A204.1 (cell line): ENCODE measurements around the gene KCNQ1OT1.

Experiments used
- FAIRE-seq: peaks from 2 replicates; lab custom pipeline; 2012; peaks lifted over from hg19 to GRCh38; lab: Jason Lieb, UNC

Gene KCNQ1OT1

GRCh38 chr11:2582351-2582945 is 117.3 kb downstream of the KCNQ1OT1 start:
- FAIRE-seq = no peak

- FAIRE-seq = no peak
These were observed 117.9 kb downstream of the KCNQ1OT1 start for GRCh38 chr11:2581931-2582350.

DNA sequence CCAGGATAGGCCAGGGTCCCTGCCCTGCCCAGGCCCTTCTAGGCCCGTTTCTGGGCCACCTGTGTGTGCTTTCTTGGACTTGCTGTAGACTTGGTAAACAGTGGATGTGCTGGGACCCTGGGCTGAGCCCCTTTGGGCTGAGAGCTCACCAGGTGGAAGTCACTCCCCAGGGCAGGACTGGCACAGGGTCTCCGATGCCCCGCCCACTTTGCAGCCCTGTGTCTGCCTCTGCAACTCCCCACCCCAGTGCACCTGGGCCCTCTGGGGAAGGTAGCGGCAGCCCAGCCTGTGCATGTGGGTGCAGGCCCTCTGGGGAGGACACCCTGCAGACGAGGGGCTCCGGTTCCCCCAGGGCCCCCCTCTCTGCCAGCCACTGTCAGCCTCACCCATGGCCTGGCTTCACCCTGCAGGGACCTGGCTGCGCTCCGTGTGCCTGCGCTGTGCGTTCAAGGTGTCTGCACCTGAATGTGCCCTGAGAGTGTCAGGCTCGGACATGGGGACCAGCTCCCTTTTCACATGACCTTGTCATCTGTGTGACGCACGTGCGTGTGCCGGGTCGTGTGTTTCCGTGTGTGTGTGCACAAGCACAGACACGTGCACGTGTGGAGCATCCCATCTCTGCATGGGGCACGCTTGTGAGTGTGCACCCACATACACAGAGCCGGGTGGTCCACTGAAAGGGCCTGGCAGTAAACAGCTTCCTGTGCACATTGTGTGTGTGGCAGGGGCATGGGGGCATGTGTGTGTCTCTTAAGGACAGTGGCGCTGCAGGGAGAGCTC is 118.5 kb downstream of the KCNQ1OT1 start:
- FAIRE-seq = no peak

- FAIRE-seq = no peak
These were observed 119.2 kb downstream of the KCNQ1OT1 start for GRCh38 chr11:2580571-2581001.

DNA sequence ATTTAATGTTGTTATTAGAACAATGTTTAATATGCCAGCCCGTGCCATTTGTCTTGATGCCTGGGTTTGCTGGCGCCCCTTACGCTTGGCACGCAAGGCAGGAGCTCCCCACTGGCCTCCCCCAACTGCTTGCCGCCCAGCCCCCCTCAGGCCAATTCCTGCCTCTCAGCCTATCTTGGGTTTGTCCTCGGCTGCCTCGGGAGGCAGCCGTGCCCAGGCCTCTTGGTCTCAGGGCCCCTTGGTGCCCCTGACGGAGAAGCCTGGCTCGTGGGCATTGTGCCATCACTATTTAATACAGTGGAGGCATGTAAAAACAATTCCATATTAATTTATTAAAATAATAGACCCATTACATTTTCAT is 119.8 kb downstream of the KCNQ1OT1 start:
- no peak for FAIRE-seq

GRCh38 chr11:2579315-2580060 is 120.3 kb downstream of the KCNQ1OT1 start:
- no peak for FAIRE-seq

GRCh38 chr11:2578929-2579270 is 120.9 kb downstream of the KCNQ1OT1 start:
- FAIRE-seq = no peak

- FAIRE-seq = no peak
These were observed 121.5 kb downstream of the KCNQ1OT1 start for GRCh38 chr11:2577991-2578928.

DNA sequence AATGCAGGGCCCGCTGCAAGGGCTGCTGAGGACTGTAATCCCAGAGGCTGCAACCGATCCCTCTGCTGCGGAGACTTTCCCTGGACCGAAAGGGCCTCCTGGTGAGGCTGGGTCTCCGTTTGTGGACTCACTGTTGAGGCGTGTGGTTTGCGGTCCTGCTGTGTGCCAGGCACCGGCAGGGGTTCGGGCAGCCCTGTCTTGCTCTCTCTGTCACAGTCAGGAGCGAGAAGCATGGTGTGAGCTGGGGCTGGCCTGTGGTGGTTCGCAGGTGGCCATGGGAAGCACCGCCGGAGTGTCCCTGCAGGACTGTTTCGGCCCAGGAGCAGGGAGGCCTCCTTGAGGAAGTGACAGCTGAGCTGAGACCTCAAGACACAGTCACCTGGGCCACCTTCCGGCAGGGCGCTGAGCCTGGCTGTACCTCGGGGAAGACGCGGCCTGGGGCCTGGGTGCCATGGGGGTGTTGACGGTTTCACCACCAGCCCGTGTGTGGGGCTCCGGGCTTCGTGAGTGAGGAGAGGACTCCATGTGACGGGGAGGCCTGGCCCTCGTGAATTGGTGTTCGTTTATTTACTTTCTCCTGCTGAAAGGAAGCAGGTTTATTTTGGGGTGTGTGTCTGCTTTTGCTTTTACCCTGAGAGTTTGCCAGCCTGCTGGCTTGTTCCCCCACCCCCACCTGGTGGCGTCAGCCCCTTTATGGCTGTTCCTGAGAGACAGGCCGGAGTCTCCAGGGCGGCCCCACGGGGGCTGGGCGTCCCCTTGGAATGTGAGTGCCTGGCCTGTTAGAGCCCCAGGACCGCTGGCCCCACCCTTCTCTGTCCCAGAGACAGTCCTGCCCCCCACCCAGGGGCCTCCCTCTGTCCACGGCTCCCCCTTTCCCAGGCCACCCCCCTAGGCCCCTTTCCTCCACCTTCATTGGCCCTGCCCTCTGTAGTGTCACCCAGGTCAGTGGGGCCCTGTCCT is 122.5 kb downstream of the KCNQ1OT1 start:
- no peak for FAIRE-seq

DNA sequence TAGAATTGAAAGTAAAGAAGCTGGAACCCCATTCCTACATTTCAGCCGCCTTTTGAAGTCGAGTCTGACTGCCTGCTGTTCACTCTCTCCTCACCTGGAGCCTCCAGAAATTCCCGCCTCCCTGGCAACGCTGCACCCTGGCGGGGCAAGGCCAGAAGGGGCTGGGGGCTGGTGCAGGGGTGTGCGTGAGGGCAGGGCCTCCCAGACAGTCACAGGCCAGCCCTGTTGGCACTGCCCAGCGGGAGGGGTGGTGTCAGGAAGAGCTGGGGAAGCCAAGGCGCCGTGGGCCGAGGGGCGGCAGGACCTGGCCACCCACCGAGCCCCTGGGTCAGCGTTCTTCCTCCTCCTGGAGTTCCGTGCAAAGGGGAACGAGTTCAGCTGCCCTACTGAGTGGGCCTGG is 123.2 kb downstream of the KCNQ1OT1 start:
- FAIRE-seq = no peak

DNA sequence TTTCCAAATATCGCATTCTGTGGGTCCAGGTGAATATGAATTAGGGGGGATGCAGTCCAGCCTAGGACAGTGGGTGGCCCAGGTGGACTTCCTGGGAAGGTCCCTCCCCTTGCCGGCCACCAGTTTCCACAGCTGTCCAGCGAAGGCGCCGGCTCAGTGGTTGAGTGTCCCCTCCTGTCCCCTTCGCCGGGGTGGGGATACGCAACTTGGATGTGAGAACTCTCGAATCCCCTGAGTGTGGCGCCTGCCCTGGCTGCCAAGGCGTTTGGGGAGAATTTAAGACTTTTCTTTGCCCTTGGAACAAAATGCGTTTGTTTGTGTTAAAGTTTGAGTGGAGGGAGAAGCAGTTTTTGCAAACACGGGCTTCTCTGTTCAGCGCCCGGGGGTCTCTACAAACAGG is 123.7 kb downstream of the KCNQ1OT1 start:
- no peak for FAIRE-seq

GRCh38 chr11:2575591-2576051 is 124.2 kb downstream of the KCNQ1OT1 start:
- FAIRE-seq = no peak

GRCh38 chr11:2574553-2575535 is 125.0 kb downstream of the KCNQ1OT1 start:
- no peak for FAIRE-seq

- FAIRE-seq = no peak
These were observed 125.7 kb downstream of the KCNQ1OT1 start for GRCh38 chr11:2574043-2574552.

DNA sequence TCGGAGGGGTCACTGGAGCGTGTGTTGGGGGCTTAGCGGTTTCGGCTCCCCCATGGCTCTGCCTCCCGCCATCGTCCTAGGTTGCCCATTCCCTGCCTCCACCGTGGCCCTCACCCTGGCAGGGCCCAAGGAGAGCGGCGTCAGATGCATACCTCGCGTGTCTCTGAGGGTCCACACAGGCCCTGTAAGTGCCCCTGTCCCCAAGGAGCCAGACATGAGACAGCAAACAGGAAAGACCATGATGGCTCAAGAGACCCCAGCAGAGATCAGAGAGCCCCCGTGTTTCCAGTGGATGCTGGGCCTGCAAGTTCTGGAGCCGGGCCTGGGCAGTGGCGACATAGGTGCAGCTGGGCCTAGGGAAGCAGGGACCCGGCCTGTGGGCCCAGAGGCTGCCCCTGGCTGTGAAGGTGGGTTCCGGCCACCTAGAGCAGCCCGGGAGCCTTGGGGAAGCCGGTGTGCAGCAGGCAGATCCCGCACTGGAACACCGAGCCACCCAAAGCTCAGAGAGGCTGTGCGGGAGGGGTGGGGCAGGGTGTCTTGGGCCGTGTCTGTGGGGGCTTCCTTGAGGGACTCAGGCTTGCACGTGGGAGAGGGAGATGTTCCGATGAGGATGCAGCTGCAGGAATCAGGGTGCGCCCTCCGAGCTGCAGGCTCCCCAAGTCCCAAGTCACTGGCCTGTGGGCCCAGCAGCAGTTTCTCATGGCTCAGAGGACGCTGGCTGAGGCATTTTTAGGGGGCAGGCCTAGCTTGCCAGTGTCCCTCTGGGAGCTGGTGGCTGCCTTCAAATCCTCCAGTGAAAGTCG is 126.4 kb downstream of the KCNQ1OT1 start:
- no peak for FAIRE-seq

GRCh38 chr11:2572491-2573239 is 127.1 kb downstream of the KCNQ1OT1 start:
- FAIRE-seq = no peak

DNA sequence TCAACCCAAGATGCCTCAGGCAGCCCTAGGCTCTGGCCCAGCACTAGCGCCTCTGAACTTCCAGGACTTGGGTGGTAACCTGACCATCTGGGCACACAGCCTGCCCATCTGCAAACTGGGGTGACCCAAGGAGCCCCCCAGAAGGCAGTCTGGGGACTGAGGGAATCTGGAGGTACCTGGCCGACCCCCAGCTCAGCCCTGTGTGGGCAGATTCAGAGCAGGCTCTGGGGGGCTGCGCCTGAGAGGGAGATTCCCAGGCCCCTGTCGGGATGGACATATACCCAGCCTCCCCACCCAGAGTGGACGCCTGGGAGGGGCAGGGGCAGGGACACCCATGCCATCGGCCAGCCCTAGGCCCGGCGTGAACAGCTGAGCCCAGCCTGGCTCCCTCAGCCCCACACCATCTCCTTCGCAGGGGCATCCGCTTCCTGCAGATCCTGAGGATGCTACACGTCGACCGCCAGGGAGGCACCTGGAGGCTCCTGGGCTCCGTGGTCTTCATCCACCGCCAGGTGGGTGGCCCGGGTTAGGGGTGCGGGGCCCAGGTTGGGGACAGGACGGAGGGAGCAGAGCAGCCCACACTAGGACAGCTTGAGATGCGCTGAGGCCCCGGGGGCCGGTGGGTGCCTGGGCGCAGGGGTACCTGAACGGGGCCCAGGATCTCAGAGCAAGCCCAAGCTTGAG is 128.1 kb downstream of the KCNQ1OT1 start:
- no peak for FAIRE-seq
